K562 (cell line): Measurements from ENCODE around the gene AHNAK. TPM values are rescaled to one million over a fixed set of nuclear protein-coding genes. Genes with fewer than 3 reads are reported as not detected.

Experiments
- CBFB ChIP-seq: sonication (generic); formaldehyde crosslinking; IDR thresholded peaks from 2 replicates; pipeline ENCODE4 v1.4.0; 2020; ENCODE audit warnings: mild to moderate bottlenecking, missing genetic modification reagents
- FOXA3 ChIP-seq, 2 experiments: fragments of 450-650 bp in 1 of 2; sonication (generic) in 1 of 2; formaldehyde crosslinking; IDR thresholded peaks in 1 of 2; conservative IDR thresholded peaks in 1 of 2; 2 replicates each; pipeline versions ENCODE4 v1.4.0 to v1.8.0; 2020 to 2022; ENCODE audit warnings: mild to moderate bottlenecking in 2 of 2, missing genetic modification reagents in 1 of 2
- GABPA ChIP-seq: fragments of 200-800 bp; sonication (Bioruptor generic); conservative IDR thresholded peaks from 2 replicates; pipeline ENCODE4 v1.6.1; 2016; ENCODE audit warnings: low read depth, missing genetic modification characterization, missing compliant biosample characterization
- HCFC1 ChIP-seq: IDR thresholded peaks from 2 replicates; pipeline ENCODE4 v1.6.1; 2012; ENCODE audit warnings: low read depth, low read length, improper control_type of control experiment
- HIVEP1 ChIP-seq: fragments of 250-450 bp; sonication (Bioruptor Pico); IDR thresholded peaks from 2 replicates; pipeline ENCODE4 v1.4.0; 2020; ENCODE audit warnings: mild to moderate bottlenecking
- HOXB6 ChIP-seq: fragments of 250-450 bp; sonication (Bioruptor Pico); IDR thresholded peaks from 2 replicates; pipeline ENCODE4 v1.5.1; 2022; ENCODE audit warnings: mild to moderate bottlenecking, borderline replicate concordance
- KDM2B ChIP-seq: fragments of 250-450 bp; sonication (Bioruptor Pico); IDR thresholded peaks from 2 replicates; pipeline ENCODE4 v1.8.0; 2021; ENCODE audit warnings: mild to moderate bottlenecking, moderate library complexity
- MYC ChIP-seq, 2 experiments: fragments of 250-450 bp in 1 of 2; sonication (Bioruptor Pico) in 1 of 2; IDR thresholded peaks; 2 replicates each; pipeline versions ENCODE4 v1.5.1 to v1.6.1; 2012 to 2021; ENCODE audit warnings: low read depth in 2 of 2, borderline replicate concordance in 1 of 2, improper control_type of control experiment in 1 of 2, low read length in 1 of 2, mild to moderate bottlenecking in 1 of 2, moderate library complexity in 1 of 2
- NR2C2 ChIP-seq, 2 experiments: fragments of 200-800 bp in 1 of 2; sonication (Bioruptor generic) in 1 of 2; sonication (generic) in 1 of 2; formaldehyde crosslinking in 1 of 2; IDR thresholded peaks; 2 replicates each; pipeline versions ENCODE4 v1.6.1 to v1.8.0; 2016 to 2022; ENCODE audit warnings: mild to moderate bottlenecking in 1 of 2, missing compliant biosample characterization in 1 of 2, missing genetic modification characterization in 1 of 2, missing genetic modification reagents in 1 of 2
- PHB2 ChIP-seq: fragments of 450-650 bp; IDR thresholded peaks from 2 replicates; pipeline ENCODE4 v1.6.1; 2017; ENCODE audit warnings: low read depth
- RB1 ChIP-seq: fragments of 450-650 bp; IDR thresholded peaks from 2 replicates; pipeline ENCODE4 v1.6.1; 2017; ENCODE audit warnings: low read depth, mild to moderate bottlenecking
- SAP30 ChIP-seq: fragments of 200-600 bp; sonication (generic); IDR thresholded peaks from 2 replicates; pipeline ENCODE4 v1.6.1; 2012; ENCODE audit warnings: borderline replicate concordance, low read depth, mild to moderate bottlenecking, moderate library complexity, low read length, control low read depth, inconsistent platforms; ENCODE audit not compliant: insufficient read depth, poor library complexity, severe bottlenecking
- SMAD4 ChIP-seq: fragments of 250-450 bp; sonication (Bioruptor Pico); conservative IDR thresholded peaks from 2 replicates; pipeline ENCODE4 v1.8.0; 2021; ENCODE audit warnings: inconsistent platforms, mild to moderate bottlenecking, moderate library complexity
- SP2 ChIP-seq: IDR thresholded peaks from 2 replicates; pipeline ENCODE4 v1.6.1; 2011; ENCODE audit warnings: mild to moderate bottlenecking, low read depth, low read length, moderate library complexity; ENCODE audit not compliant: poor library complexity, severe bottlenecking; ENCODE audit errors: extremely low read depth
- SPI1 ChIP-seq: IDR thresholded peaks from 2 replicates; pipeline ENCODE4 v1.6.1; 2011; ENCODE audit warnings: low read depth, low read length, control low read depth, borderline replicate concordance
- TOE1 ChIP-seq, 2 experiments: fragments of 450-650 bp in 1 of 2; sonication (generic) in 1 of 2; formaldehyde crosslinking in 1 of 2; IDR thresholded peaks; 2 replicates each; pipeline versions ENCODE4 v1.7.1 to v1.8.0; 2016 to 2022; ENCODE audit warnings: borderline replicate concordance in 2 of 2, mild to moderate bottlenecking in 2 of 2, antibody characterized with exemption in 1 of 2, inconsistent platforms in 1 of 2, low read depth in 1 of 2, missing genetic modification reagents in 1 of 2, moderate library complexity in 1 of 2
- U2AF1 ChIP-seq: fragments of 200-400 bp; formaldehyde crosslinking; optimal IDR thresholded peaks from 2 replicates; pipeline ENCODE3; 2017; ENCODE audit warnings: mild to moderate bottlenecking, low read depth, low read length, moderate library complexity
- XRCC5 ChIP-seq: fragments of 200-400 bp; formaldehyde crosslinking; IDR thresholded peaks from 2 replicates; pipeline ENCODE4 v1.6.1; 2017; ENCODE audit warnings: low read depth, mild to moderate bottlenecking, low read length
- ZNF253 ChIP-seq: fragments of 250-450 bp; sonication (Bioruptor Pico); conservative IDR thresholded peaks from 2 replicates; pipeline ENCODE4 v1.6.1; 2021; ENCODE audit warnings: mild to moderate bottlenecking
- ZNF551 ChIP-seq: fragments of 250-450 bp; sonication (Bioruptor Pico); IDR thresholded peaks from 2 replicates; pipeline ENCODE4 v1.5.0; 2021; ENCODE audit warnings: mild to moderate bottlenecking, moderate library complexity
- ZSCAN29 ChIP-seq: fragments of 450-650 bp; IDR thresholded peaks from 2 replicates; pipeline ENCODE4 v1.6.1; 2017
- polyA plus RNA-seq, 8 experiments: library from polyadenylated mRNA; depleted of rRNA in 4 of 8; stranded (reverse) in 5 of 8; unstranded in 3 of 8; fragments of >200 nt; fragmentation: Nextera tagmentation in 2 of 8; fragmentation: Illumina TruSeq in 1 of 8; extraction: Ambion mirVana in 2 of 8; extraction: Trizol in 1 of 8; gene quantifications; 2 replicates each; pipeline versions ENCODE4 v1.2.1 to v1.2.3, GENCODE V29; 2011 to 2014; ENCODE audit warnings: inconsistent platforms in 1 of 8, missing spikeins in 1 of 8
- total RNA-seq, 7 experiments: library from RNA; depleted of rRNA in 6 of 7; stranded (reverse); fragments of >200 nt in 6 of 7; fragmentation: Illumina TruSeq in 2 of 7; extraction: Trizol in 2 of 7; gene quantifications; 2 replicates each; pipeline versions ENCODE4 v1.2.1 to v1.2.3, GENCODE V29; 2011 to 2021; ENCODE audit warnings: low replicate concordance in 1 of 7
- TF ChIP-seq, protein P1 (sequence below): fragments of 250-450 bp; sonication (Bioruptor Pico); IDR thresholded peaks from 2 replicates; pipeline ENCODE4 v1.5.1; 2021; ENCODE audit warnings: mild to moderate bottlenecking
- TF ChIP-seq, protein P2 (sequence below): sonication (generic); formaldehyde crosslinking; IDR thresholded peaks from 2 replicates; pipeline ENCODE4 v1.8.0; 2022; ENCODE audit warnings: mild to moderate bottlenecking, missing genetic modification reagents

AHNAK gene
- total and polyA plus RNA-seq, 9 of the 15 experiments (the other 6 are each of a cell fraction or from before 2014, with no cell fraction given): 1.5 to 89.7 (median 45.0) TPM

DNA sequence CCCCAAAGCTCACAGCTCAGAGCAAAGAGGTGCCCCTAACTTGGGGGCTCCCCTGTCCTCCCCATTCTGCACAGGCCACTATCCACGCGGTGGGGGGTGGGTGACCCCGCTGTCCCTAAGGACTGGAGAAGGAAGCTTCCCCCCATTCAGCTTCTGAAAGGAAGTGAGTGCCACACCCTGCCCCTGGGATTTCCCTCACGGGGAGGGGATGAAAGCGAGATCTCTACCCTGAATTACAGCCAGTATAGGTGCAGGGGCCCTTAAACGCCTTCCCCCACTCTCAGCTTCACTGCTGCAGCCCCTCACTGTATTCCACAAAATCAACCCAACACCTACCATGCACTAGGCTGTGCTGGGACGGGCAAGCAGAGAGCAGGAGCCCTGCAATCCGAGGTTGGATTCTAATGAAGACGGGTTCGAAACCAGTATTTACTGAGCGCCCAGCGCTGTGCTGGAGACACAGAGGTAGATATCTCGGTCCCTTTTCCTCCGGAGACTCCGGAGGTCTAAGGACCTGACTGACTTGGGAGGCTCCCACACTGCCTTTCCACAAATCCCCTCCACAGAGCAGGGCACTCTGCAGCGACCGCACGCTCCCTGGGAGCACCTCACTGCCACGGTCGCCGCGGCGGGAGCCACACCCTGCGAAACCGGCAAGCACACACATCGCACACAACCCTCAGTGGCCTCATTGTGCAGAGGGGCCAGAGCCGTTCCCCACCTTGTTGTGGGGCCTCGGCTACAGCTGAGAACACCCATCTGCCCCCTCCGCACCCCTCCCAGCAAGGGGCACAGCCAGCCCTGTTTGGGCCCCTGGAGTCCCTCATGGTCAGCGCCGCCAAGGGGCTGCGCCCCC, 1.8 kb downstream of the AHNAK start (continued):
- TF ChIP-seq NR2C2 (CRISPR knock-in tag; IDR thresholded peaks at IDR 0.05) (no peak), NR2C2 (tag; IDR thresholded peaks at IDR 0.05) (no peak), FOXA3 (CRISPR knock-in tag; conservative IDR thresholded peaks at IDR 0.05 in 1 of 2, IDR thresholded peaks at IDR 0.05 in 1 of 2) (0 out of 4 replicates have a peak, but pooled peaks of 1 of the 2 experiments have one; percentile 67), SAP30 (peak; percentile 71), ZNF551 (CRISPR knock-in tag) (no peak), XRCC5 (no peak), SP2 (no peak), SMAD4 (CRISPR knock-in tag) (no peak), SPI1 (peak; percentile 68; the same call in 1 of the 2 replicates), CBFB (CRISPR knock-in tag) (no peak), MYC (IDR thresholded peaks at IDR 0.05; ENCODE audit: low read depth, low read length) (no peak), MYC (CRISPR knock-in tag; IDR thresholded peaks at IDR 0.05; ENCODE audit: borderline replicate concordance, low read depth) (peak; percentile 44; the same call in 1 of the 2 replicates), HCFC1 (no peak), ZSCAN29 (peak; percentile 60; the same call in 1 of the 2 replicates), U2AF1 (peak; percentile 11), GABPA (no peak), PHB2 (no peak), TOE1 (IDR thresholded peaks at IDR 0.05; ENCODE audit: borderline replicate concordance) (no peak), TOE1 (CRISPR knock-in tag; IDR thresholded peaks at IDR 0.05; ENCODE audit: borderline replicate concordance, low read depth) (no peak), HIVEP1 (CRISPR knock-in tag) (no peak), RB1 (0 out of 2 replicates have a peak, but pooled peaks have one; percentile 10), ZNF253 (CRISPR knock-in tag) (no peak), HOXB6 (CRISPR knock-in tag) (no peak), KDM2B (CRISPR knock-in tag) (peak; percentile 70; the same call in 1 of the 2 replicates)
- TF ChIP-seq, protein P1, sequence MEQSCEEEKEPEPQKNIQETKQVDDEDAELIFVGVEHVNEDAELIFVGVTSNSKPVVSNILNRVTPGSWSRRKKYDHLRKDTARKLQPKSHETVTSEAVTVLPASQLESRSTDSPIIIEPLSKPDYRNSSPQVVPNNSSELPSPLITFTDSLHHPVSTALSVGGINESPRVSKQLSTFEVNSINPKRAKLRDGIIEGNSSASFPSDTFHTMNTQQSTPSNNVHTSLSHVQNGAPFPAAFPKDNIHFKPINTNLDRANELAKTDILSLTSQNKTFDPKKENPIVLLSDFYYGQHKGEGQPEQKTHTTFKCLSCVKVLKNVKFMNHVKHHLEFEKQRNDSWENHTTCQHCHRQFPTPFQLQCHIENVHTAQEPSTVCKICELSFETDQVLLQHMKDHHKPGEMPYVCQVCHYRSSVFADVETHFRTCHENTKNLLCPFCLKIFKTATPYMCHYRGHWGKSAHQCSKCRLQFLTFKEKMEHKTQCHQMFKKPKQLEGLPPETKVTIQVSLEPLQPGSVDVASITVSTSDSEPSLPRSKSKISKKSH (CRISPR knock-in tag): no peak
- TF ChIP-seq, protein P2, sequence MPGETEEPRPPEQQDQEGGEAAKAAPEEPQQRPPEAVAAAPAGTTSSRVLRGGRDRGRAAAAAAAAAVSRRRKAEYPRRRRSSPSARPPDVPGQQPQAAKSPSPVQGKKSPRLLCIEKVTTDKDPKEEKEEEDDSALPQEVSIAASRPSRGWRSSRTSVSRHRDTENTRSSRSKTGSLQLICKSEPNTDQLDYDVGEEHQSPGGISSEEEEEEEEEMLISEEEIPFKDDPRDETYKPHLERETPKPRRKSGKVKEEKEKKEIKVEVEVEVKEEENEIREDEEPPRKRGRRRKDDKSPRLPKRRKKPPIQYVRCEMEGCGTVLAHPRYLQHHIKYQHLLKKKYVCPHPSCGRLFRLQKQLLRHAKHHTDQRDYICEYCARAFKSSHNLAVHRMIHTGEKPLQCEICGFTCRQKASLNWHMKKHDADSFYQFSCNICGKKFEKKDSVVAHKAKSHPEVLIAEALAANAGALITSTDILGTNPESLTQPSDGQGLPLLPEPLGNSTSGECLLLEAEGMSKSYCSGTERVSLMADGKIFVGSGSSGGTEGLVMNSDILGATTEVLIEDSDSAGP (CRISPR knock-in tag): no peak
